ENCODE results near the gene LOX. TPM values are rescaled to one million over a fixed set of nuclear protein-coding genes. Genes with fewer than 3 reads are reported as not detected.

The LOX gene
- total and polyA plus RNA-seq, 9 of the 15 experiments (the other 6 are each of a cell fraction or from before 2014, with no cell fraction given) = 0.06 to 0.09 TPM; not detected in 7

GRCh38 chr5:122119205-122119604 lies 41.1 kb upstream of the LOX start:
- Histone ChIP-seq H2AFZ (ENCODE audit: low read depth, low read length) (peak overlapping the region; percentile 36; the same call in 1 of the 2 replicates), H3K9me1 (ENCODE audit: control insufficient read depth, insufficient read depth, low read length) (no peaks in the 10 kb centered on the region), H3K27ac (ENCODE audit: extremely low read depth, low read depth, low read length) (no peak overlapping the region), H3K9ac (ENCODE audit: insufficient read depth in 1 of 2, low read depth in 2 of 2, low read length in 2 of 2) (no peak overlapping the region), H4K20me1 (replicated peaks; ENCODE audit: control insufficient read depth, insufficient read depth, low read length) (no peaks in the 10 kb centered on the region), H3K9me3 (replicated peaks; ENCODE audit: control insufficient read depth, insufficient read depth, low read depth, low read length) (no peaks in the 10 kb centered on the region), H3K4me1 (replicated peaks in 1 of 2; ENCODE audit: control insufficient read depth in 2 of 2, insufficient read depth in 2 of 2, low read length in 2 of 2) (peaks cover 0 to 25% of the 10 kb centered on the region in 2 experiments; a peak in 2 of 5 replicates), H3K36me3 (ENCODE audit: control insufficient read depth, insufficient read depth, low read length) (no peaks in the 10 kb centered on the region), H3K79me2 (ENCODE audit: control insufficient read depth, insufficient read depth, low read length) (no peaks in the 10 kb centered on the region), H3K27me3 (ENCODE audit: control insufficient read depth in 2 of 2, insufficient read depth in 2 of 2, low read length in 2 of 2) (no peaks in the 10 kb centered on the region), H3K4me3 (no peak overlapping the region), H3K4me2 (ENCODE audit: insufficient read depth, low read length) (no peak overlapping the region)
- 46% methylated on average over 3 of the region's 3 CpGs for WGBS (ENCODE audit: insufficient coverage, low coverage, missing lambda C conversion rate)
- no TSS peak for BruUV-seq (replicated peaks)
- TF ChIP-seq SMARCA5 (IDR thresholded peaks at IDR 0.05) (no peak), TFE3 (CRISPR knock-in tag; IDR thresholded peaks at IDR 0.05) (peak; percentile 54)
- CTCF ChIA-PET (ENCODE audit: low intra/inter-chr PET ratio) = no interaction called here
- ATAC-seq (no peak), FAIRE-seq (no peak), DNase-seq (ENCODE audit: extremely low read depth in 1 of 4, low spot score in 3 of 4) (no peak)
- POLR2A ChIA-PET = no interaction called here
- in situ Hi-C loops (cut with MboI) = no loop called here
- intact Hi-C loops (cut with micrococcal nuclease) = no loop called here

DNA sequence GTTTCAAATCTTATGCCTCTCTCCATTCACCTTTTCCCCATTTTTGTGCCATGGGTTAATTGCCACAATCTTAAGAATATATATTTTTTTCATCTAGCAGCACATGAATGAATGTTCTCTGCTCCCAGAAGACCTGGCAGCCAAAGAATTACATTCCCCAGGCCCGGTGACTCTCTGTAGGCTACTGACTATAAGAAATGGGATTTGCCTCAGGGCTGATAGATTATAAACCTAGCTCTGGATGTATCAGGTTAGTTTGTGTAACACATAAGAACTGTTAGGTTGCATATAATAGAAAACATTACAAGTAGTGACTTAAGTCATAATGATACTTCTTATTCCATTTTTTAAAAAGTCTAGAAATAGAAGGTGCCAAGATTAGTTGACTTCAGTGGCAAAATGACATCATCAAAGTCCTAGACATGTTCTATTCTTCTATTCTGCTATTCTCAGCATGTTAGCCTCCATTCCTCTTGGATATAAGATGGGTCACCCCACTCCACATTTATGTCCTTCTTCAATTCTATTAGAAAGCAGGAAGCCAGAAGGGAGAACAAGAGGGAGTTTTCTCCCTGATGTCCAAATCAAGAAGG lies 40.4 kb upstream of the LOX start:
- TF ChIP-seq MTA2 (IDR thresholded peaks at IDR 0.05; ENCODE audit: low read depth) = no peak
- TF ChIP-seq, protein P1, sequence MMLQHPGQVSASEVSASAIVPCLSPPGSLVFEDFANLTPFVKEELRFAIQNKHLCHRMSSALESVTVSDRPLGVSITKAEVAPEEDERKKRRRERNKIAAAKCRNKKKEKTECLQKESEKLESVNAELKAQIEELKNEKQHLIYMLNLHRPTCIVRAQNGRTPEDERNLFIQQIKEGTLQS (IDR thresholded peaks at IDR 0.05) = 0 out of 2 replicates have a peak, but pooled peaks have one; percentile 18
- TF ChIP-seq, protein P1 (CRISPR knock-in tag; conservative IDR thresholded peaks at IDR 0.05) = no peak
- no TSS peak for BruUV-seq (replicated peaks)
- ATAC-seq = no peak
- DNase-seq (ENCODE audit: extremely low read depth in 1 of 4, low spot score in 3 of 4) = no peak
- H3K9me1 ChIP-seq (ENCODE audit: control insufficient read depth, insufficient read depth, low read length) = no peaks in the 10 kb centered on the region
- no peak overlapping the region for H3K4me2 ChIP-seq (ENCODE audit: insufficient read depth, low read length)
- H3K79me2 ChIP-seq (ENCODE audit: control insufficient read depth, insufficient read depth, low read length) = no peaks in the 10 kb centered on the region
- H3K9ac ChIP-seq (ENCODE audit: insufficient read depth in 1 of 2, low read depth in 2 of 2, low read length in 2 of 2) = no peak overlapping the region
- no peak overlapping the region for H3K4me3 ChIP-seq
- no peak overlapping the region for H2AFZ ChIP-seq (ENCODE audit: low read depth, low read length)
- H4K20me1 ChIP-seq (replicated peaks; ENCODE audit: control insufficient read depth, insufficient read depth, low read length) = no peaks in the 10 kb centered on the region
- in situ Hi-C loops (cut with MboI) = no loop called here
- no peak for FAIRE-seq
- no peaks in the 10 kb centered on the region for H3K36me3 ChIP-seq (ENCODE audit: control insufficient read depth, insufficient read depth, low read length)
- 38% methylated on average over 1 of the region's 1 CpG for WGBS (ENCODE audit: insufficient coverage, low coverage, missing lambda C conversion rate)
- ChIA-PET POLR2A (no interaction called here), CTCF (ENCODE audit: low intra/inter-chr PET ratio) (no interaction called here)
- no peak overlapping the region for H3K27ac ChIP-seq (ENCODE audit: extremely low read depth, low read depth, low read length)
- intact Hi-C loops (cut with micrococcal nuclease) = no loop called here
- H3K27me3 ChIP-seq (ENCODE audit: control insufficient read depth in 2 of 2, insufficient read depth in 2 of 2, low read length in 2 of 2) = no peaks in the 10 kb centered on the region
- no peaks in the 10 kb centered on the region for H3K9me3 ChIP-seq (replicated peaks; ENCODE audit: control insufficient read depth, insufficient read depth, low read depth, low read length)
- H3K4me1 ChIP-seq (replicated peaks in 1 of 2; ENCODE audit: control insufficient read depth in 2 of 2, insufficient read depth in 2 of 2, low read length in 2 of 2) = peaks cover 0 to 28% of the 10 kb centered on the region in 2 experiments; a peak in 2 of 5 replicates

All from K562 (cell line).